WTC11 (cell line): ENCODE results near the gene MAP1LC3B.

ENCODE experiments used
- CTCF ChIP-seq: fragments of 200-600 bp; IDR thresholded peaks from 2 replicates; pipeline ENCODE4 v1.8.0; 2022; ENCODE audit warnings: antibody characterized with exemption
- NR1H2 ChIP-seq: sonication (generic); formaldehyde crosslinking; IDR thresholded peaks from 2 replicates; pipeline ENCODE4 v1.9.0; 2021; ENCODE audit warnings: mild to moderate bottlenecking, moderate library complexity, missing genetic modification reagents
- NR3C1 ChIP-seq: sonication (generic); formaldehyde crosslinking; conservative IDR thresholded peaks from 2 replicates; pipeline ENCODE4 v1.8.1; 2023; ENCODE audit warnings: low read depth, mild to moderate bottlenecking, missing genetic modification reagents
- TEAD1 ChIP-seq: sonication (generic); formaldehyde crosslinking; IDR thresholded peaks from 2 replicates; pipeline ENCODE4 v1.8.0; 2022; ENCODE audit warnings: mild to moderate bottlenecking, missing genetic modification reagents
- TF ChIP-seq, protein P1 (sequence below): sonication (generic); formaldehyde crosslinking; IDR thresholded peaks from 2 replicates; pipeline ENCODE4 v1.8.1; 2022; ENCODE audit warnings: low read depth, mild to moderate bottlenecking, moderate library complexity, missing genetic modification reagents, borderline replicate concordance
- TF ChIP-seq, protein P2 (sequence below): sonication (generic); formaldehyde crosslinking; IDR thresholded peaks from 2 replicates; pipeline ENCODE4 v1.8.1; 2023; ENCODE audit warnings: mild to moderate bottlenecking, missing genetic modification reagents, moderate library complexity
- TF ChIP-seq, protein P3 (sequence below): sonication (generic); formaldehyde crosslinking; IDR thresholded peaks from 2 replicates; pipeline ENCODE4 v1.8.0; 2022; ENCODE audit warnings: mild to moderate bottlenecking, missing genetic modification reagents

DNA sequence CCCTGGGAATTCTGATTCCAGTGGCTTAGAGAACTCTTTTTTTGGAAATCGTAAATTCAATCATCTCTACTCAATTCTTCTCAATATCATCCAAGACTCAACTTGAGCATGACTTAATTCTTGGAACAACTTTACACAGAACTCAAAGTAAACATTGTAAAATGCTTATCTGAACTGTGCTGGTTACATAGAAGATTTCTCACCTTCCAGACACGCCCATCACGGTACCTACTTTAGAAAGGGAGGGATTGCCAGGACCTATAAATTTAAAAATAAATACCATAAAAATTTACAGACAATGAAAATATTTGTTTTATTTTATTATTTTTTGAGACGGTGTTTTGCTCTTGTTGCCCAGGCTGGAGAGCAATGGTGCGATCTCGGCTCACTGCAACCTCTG is 26.5 kb downstream of the MAP1LC3B start:
- no peak for TF ChIP-seq CTCF
- TF ChIP-seq, protein P1, sequence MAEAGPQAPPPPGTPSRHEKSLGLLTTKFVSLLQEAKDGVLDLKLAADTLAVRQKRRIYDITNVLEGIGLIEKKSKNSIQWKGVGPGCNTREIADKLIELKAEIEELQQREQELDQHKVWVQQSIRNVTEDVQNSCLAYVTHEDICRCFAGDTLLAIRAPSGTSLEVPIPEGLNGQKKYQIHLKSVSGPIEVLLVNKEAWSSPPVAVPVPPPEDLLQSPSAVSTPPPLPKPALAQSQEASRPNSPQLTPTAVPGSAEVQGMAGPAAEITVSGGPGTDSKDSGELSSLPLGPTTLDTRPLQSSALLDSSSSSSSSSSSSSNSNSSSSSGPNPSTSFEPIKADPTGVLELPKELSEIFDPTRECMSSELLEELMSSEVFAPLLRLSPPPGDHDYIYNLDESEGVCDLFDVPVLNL (CRISPR knock-in tag): no peak
- no peak for TF ChIP-seq TEAD1
- no peak for TF ChIP-seq NR3C1 (CRISPR knock-in tag)
- TF ChIP-seq, protein P2, sequence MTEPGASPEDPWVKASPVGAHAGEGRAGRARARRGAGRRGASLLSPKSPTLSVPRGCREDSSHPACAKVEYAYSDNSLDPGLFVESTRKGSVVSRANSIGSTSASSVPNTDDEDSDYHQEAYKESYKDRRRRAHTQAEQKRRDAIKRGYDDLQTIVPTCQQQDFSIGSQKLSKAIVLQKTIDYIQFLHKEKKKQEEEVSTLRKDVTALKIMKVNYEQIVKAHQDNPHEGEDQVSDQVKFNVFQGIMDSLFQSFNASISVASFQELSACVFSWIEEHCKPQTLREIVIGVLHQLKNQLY: no peak
- TF ChIP-seq, protein P3, sequence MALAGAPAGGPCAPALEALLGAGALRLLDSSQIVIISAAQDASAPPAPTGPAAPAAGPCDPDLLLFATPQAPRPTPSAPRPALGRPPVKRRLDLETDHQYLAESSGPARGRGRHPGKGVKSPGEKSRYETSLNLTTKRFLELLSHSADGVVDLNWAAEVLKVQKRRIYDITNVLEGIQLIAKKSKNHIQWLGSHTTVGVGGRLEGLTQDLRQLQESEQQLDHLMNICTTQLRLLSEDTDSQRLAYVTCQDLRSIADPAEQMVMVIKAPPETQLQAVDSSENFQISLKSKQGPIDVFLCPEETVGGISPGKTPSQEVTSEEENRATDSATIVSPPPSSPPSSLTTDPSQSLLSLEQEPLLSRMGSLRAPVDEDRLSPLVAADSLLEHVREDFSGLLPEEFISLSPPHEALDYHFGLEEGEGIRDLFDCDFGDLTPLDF (CRISPR knock-in tag): no peak
- TF ChIP-seq NR1H2 (CRISPR knock-in tag): no peak
